RCC 7860 (cell line): ENCODE measurements around the gene SLC27A2.
"Not testable (repeated sequence)": the region's sequence is repeated elsewhere in the genome, so short reads cannot be mapped to it uniquely, and the experiment has no call there.

Source experiments
- DNase-seq: peaks from one replicate; pipeline ENCODE4 v3.0.0-alpha.2; 2015; ENCODE audit warnings: low spot score
- FAIRE-seq: peaks from 2 replicates; lab custom pipeline; 2012; peaks lifted over from hg19 to GRCh38; lab: Jason Lieb, UNC

Gene SLC27A2

DNA sequence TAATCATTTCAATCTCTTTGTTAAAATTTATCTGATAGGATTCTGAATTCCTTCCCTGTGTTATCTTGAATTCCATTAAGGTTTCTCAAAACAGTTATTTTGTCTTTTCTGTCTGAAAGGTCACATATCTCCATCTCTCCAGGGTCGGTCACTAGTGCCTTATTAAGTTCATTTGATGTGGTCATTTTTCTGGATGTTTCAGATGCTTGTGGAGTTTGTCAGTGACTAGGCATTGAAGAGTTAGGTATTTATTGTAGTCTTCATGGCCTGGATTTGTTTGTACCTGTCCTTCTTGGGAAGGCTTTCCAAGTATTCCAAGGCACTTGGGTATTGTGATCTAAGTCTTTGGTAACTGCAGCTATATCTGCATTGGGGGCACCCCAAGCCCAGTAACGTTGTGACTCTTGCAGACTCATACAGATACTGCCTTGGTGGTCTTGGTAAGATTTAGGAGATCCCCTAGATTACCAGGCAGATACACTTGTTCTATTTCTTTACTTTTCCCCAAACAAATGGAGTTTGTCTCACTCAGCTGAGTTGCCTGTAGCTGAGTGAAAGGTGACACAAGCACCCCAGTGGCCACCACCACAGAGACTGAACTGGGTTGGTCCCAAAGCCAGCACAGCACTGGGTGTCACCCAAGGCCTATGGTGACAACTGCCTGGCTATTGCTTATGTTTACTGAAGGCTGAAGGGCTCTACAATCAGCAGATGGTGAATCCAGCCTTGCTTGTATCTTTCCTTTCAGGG is 18.9 kb upstream of the SLC27A2 start:
- FAIRE-seq (peak; percentile 55), DNase-seq (peak; percentile 90)

DNA sequence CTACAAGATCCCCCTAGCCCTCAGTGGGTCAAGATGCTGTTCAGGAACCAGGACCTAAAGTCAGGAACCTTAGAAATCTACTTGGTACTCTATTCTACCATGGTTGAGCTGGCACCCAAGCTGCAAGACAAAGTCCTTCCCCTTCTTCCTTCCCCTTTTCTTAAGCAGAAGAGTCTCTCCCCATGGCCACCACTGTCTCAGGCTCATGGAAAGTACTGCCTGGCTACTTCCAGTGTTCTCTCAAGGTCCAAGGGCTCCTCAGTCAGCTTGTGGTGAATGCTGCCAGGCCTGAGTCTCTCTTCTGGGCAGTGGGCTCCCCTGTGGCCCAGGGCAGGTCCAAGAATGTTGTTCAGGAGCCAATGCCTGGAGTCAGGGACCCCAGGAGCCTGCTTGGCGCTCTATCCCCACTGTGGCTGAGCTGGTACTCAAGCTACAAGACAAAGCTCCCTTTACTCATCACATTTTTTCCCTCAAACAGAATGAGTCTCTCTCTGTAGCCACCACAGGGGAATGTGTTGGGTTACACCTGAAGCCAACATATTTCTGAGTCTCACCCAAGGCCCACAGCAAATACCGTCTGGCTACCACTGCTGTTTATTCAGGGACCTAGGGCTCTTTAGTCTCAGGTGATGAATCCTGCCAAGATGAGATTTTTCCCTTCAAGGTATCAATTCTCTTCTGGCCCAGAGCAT is 18.1 kb upstream of the SLC27A2 start:
- DNase-seq: peak; percentile 22

DNA sequence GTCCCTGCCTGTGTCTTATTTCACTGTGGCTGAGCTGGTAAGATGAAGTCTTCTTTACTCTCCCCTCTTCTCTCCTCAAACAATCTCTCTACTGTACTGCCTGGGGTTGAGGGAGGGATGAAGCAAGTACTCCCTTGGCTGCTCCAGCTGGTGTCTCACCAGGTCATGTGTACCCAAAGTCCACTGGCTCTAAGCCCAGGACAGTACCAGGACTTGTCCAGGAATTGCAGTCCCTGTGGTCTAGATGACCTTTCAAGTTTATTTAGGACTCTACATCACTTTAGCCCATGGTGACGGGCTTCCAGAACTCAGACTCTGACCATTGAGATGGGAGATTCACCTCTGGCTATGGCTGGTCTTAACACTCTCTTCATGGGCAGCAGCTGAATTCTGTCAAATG is 17.5 kb upstream of the SLC27A2 start:
- DNase-seq (no peak), FAIRE-seq (no peak)

More for the DNA sequence above, 18.1 kb upstream of the SLC27A2 start:
- no peak for FAIRE-seq

DNA sequence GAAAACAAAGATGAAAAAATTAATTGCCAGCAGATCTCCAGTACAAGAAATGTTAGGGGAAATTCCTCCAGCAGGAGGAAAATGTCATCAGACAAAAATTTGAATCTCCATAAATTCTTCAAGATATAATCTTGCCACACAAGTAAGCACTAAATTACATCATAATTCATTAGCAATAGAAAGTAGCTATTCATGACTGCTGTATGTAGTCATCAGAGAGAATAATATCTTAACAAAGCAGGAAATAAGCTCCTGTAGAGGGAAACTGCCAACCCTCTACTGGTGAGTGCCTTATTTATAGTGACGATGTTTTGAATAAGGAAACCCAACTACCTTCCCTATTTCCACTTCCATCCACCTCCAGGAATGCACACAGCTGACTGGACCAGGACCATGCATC is 15.8 kb upstream of the SLC27A2 start:
- no peak for FAIRE-seq
- peak; percentile 83 for DNase-seq

DNA sequence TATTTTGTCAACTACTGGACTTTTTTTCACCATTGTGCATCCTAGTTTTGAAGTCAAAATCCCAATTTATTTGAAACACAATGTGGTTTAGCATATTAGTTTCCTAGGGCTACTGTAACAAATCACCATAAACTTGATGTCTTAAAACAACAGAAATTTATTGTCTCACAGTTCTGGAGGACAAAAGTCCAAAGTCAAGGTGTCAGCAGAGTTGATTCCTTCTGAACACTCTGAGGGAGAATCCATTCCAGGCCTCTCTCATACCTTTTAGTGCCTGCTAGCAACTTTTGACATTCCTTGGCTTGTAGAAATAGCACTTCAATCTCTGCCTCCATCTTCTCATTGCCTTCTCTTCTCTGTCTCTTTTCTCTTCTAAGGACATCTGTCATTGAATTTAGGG is 14.9 kb upstream of the SLC27A2 start:
- DNase-seq (no peak), FAIRE-seq (no peak)

DNA sequence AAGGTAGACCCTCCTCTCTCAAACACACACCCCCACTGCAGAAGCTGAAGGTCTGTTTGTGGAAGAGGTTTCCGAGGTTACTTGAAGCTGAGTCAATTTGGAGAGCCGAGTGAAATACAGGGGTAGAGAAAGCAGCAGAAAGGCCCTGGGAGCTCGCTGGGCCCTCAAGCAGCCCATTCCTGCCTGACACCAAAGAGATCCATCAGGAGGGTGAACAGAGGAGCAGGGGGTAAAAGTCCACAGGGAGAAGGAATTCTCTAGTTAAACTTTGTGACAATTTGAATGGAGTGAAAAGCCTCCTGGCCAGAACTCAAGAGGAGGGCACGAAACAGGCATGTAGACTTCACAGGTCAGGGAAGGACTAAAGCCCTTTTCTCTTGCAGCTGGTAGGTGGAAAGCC is 13.6 kb upstream of the SLC27A2 start:
- FAIRE-seq (no peak), DNase-seq (no peak)

DNA sequence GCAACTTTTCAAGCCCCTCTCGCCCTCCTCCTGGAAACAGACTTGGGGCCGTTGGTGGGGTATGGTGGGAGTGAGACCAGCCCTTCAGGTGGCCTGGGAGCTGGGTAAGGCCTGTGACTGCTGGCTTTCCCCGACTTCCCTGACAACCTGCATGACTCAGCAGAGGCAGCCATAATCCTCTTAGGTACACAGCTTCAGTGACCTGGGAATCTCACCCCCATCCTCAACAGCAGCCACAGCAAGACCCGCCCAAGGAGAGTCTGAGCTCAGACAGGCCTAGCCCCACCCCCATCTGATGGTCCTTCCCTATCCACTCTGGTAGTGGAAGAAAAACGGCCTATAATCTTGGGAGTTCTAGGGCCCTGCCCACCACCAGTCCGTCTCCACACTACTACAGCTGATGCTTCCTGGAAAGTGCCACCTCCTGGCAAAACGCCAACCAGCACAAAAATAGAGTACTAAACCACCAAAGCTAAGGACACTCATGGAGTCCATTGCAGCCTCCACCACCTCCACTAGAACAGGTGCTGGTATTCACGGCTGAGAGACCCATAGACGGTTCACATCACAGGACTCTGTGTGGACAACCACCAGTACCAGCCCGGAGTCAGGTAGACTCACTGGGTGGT is 13.1 kb upstream of the SLC27A2 start:
- no peak for DNase-seq
- FAIRE-seq: no peak

DNA sequence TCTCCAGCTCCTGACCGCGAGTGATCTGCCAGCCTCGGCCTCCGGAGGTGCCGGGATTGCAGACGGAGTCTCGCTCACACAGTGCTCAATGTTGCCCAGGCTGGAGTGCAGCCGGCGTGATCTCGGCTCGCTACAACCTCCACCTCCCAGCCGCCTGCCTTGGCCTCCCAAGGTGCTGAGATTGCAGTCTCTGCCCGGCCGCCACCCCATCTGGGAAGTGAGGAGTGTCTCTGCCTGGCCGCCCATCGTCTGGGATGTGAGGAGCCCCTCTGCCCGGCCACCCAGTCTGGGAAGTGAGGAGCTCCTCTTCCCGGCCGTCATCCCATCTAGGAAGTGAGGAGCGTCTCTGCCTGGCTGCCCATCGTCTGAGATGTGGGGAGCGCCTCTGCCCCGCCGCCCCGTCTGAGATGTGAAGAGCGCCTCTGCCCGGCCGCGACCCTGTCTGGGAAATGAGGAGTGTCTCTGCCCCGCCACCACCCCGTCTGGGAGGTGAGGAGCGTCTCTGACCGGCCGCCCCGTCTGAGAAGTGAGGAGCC is 9.6 kb upstream of the SLC27A2 start:
- not testable (repeated sequence) for FAIRE-seq, DNase-seq

DNA sequence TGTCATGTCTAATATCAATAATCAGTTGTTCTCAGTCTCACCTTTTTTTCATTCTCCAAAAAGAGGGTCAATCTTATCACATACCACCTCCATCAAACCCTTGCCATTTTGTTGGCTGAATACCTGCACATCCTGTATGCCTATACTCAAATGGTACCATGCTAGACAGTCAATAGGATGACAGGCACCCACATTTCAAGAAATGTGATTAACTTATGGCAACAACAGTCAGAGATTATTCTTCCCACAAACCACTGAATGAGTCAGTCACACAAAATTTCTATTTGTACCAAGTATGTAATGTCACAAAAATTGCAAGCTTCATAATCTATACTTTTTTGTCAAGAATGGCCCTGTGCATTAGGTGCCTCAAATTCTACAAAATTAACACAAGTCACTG is 5.1 kb upstream of the SLC27A2 start:
- no peak for FAIRE-seq
- no peak for DNase-seq

DNA sequence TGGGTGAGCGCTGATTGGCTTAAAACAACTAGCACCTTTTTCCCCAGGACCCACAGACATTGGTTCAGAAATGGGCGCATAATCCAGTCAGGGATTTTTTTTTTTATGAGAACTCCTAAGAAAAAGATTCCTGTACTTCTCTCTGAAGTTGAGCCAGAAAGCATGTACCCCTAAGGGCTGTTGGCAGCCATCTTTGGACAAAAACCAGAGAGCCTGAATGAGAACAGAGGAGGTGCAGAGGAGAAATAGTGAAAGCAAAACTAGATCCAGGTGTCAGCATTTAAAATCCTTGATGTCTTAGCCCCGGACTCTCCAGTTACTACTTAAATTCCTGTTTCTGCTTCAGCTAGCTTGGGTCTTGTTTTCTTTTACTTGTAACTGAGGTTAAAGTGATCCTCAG is 1.9 kb upstream of the SLC27A2 start:
- no peak for DNase-seq
- no peak for FAIRE-seq

DNA sequence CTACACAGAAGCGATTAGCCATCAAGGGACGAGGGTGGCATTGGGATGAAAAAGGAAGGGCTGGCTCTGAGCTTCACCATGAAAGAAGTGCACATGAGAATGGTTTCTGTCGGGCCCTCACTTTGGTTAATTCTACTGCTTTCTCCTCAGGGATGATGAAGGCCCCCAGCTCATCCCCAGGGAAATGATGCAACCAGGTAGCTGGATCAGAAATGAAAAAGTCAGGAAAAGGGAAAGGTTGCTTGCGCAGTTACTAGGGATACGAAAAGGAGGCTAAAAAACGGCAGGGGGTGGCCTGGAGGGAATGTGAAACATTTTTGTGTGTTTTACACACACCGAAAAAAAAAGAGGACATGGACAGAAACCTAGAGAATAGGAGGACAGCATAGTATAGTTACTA is 1.4 kb upstream of the SLC27A2 start:
- DNase-seq (no peak), FAIRE-seq (no peak)

DNA sequence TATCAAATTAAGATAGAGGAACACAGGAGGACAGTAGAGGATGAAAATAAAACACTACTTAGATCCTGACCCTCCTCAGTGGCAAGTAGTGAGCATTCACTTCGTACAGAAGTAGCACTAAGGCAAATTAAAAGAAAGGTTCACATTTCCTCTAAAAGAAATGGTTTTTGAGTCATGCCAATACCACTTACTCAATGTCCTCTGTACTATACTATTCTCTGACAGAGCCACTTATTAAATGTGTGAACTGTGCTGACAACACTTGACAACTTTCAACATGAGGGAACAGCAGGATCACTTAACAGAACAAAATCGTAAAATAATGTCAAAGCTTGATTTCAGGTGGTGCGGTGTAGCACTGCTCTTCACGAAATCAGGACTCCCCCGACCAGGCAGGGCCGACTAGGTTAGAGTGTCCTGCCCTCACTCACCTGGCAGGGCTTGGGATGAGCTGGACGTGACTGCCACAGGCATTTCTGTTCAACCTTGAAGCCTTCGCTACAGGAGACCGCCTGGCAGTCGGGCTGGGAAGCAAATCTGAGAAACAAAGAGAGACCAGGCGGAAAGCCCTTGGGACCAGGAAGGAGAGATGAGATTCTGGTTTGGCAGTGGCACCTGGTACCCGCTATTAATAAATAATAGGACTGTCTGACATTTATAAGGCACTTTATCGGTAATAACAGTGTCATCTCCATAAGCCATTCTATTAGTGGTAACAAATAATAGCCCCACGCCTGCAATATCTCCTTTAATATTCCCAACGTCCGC is 611 bp upstream of the SLC27A2 start:
- no peak for FAIRE-seq
- no peak for DNase-seq

DNA sequence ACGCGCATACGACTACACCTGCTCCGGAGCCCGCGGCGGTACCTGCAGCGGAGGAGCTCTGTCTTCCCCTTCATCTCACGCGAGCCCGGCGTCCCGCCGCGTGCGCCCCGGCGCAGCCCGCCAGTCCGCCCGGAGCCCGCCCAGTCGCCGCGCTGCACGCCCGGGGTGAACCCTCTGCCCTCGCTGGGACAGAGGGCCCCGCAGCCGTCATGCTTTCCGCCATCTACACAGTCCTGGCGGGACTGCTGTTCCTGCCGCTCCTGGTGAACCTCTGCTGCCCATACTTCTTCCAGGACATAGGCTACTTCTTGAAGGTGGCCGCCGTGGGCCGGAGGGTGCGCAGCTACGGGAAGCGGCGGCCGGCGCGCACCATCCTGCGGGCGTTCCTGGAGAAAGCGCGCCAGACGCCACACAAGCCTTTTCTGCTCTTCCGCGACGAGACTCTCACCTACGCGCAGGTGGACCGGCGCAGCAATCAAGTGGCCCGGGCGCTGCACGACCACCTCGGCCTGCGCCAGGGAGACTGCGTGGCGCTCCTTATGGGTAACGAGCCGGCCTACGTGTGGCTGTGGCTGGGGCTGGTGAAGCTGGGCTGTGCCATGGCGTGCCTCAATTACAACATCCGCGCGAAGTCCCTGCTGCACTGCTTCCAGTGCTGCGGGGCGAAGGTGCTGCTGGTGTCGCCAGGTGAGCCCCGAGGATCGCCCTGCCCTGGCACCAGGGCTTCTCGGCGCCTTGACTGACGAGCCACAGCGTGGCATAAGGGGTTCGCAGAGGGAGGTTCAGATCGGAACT is 420 bp downstream of the SLC27A2 start:
- FAIRE-seq (no peak), DNase-seq (no peak)

DNA sequence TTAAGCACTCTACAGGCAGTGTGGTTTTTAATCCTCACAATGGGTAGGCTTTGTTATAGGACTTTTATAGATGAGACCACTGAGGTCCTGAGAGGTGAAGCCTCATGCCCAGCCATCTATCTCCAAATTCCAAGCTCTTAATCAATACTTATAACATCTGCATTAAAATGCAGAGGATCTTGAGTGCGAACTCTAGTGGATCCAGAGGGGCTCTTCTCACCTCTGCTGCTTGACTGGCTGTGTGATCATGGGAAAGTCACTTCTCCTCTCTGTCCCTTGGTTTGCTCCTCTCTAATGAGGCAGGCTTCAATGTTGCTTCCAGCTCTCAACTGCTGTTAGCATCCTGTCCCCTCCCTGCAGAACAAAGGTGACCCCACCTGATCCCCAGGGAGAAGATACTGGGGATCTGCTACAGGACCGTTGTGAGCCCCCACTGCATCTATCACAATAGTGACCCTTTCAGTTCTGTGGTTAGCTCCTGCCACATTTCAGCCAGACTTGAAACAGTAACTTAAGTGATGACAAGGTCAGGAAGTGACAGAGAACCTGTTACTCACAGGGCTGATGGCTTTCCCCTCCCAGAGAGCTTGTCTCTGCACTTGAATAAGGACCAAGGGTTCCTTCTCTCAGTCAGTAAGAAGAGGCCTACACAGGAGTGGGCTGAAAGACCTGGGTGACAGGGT is 1.3 kb downstream of the SLC27A2 start:
- DNase-seq: no peak
- no peak for FAIRE-seq

DNA sequence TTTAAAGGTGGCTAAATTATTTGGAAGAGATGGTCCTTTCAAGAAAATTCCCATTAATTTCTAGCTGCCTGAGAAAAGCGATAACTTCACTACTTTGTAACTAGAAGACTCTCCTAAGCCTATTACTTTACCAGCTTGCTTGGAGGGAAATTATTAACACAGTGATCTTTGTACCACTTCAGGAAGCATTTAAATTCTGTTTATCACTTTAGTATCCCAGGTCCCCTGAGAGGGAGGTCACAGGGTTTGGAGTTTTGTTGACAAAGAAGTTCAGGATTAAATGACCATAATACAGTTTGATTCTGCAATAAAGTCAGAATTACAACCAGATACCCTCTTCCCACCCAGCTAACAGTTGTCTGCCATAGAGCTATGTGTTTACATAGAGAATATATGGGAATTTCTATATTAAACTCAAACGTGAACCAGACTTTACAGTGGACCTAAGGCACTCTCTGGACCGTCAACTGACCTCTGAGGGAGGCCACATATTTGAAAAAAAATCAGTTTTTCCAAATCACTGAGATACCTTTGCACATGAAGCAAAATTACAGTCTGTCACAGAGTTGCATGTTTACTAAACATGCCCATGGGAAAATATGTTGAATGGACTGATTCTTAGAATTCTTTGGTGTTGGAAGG is 3.0 kb downstream of the SLC27A2 start:
- FAIRE-seq: no peak
- DNase-seq: no peak

DNA sequence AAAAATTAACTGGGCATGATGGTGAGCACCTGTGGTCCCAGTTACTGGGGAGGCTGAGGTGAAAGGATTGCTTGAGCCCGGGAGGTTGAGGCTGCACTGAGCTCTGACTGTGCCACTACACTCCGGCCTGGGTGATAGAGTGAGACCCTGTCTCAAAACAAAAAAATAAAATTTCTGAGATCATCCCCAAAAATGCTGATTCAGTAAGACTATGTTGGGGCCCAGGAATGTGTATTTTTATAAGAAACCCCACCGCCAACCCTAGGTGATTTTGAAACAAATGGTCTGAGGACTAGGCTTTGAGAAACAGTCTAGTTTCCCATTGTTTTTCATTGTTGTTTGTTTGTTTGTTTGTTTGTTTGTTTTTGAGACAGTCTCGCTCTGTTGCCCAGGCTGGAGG is 4.1 kb downstream of the SLC27A2 start:
- FAIRE-seq (no peak), DNase-seq (no peak)

DNA sequence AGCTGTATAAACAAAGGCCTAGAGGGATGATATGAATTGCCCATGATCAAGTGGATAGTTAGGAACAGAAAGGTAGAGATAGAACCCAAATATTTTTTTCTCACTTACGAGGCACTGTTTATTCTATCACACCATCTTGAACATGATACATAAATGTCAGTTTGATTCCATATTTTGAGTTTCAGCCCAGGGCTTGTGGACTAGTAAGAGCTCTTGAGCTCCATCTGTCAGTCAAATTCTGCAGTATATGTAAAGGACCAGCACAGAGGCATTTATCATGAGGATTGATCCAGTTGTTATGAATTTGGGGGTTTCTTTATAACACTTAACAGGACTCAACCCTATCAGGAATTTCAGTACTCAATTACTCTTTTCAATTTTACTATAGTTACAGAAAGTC is 4.8 kb downstream of the SLC27A2 start:
- no peak for DNase-seq
- no peak for FAIRE-seq

DNA sequence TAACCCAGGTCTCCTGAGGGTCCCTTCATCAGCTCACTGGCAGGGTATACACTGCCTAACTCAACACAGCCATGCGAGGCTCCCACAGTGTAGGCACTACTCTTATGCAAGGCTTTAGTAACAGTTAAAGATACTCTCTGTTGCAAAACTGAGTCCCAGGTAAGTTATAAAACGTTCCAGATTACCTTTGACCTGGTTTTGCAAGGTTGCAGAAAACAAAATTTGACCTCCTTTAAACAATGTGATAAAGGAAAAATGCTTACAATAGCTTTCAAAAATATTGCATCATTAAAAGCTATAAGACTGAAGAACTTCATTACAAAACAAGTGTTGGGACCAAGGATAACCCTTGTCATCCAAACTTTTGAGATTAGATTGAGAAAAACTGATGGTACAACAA is 5.5 kb downstream of the SLC27A2 start:
- DNase-seq (no peak), FAIRE-seq (no peak)

DNA sequence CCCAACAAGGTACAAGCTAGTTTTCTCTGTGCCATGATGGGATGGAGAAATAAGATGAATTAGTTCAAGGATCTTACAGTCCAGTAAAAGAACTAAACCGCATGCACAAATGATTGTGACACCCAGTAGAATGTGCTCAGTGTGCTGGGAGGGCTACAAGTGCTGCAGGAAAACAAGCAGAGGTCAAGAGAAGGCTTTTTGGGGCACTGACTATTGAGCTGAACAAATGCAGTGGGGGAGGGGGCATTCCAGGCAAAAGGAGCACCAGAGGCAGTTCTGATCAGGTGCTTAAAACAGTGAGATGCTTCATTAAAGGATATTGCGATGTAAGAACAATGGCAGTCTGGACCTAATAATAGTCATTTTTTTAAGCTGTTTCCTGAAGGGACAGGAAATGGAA is 6.0 kb downstream of the SLC27A2 start:
- FAIRE-seq (no peak), DNase-seq (no peak)
